CD4-positive, alpha-beta T cell treated with Interleukin-17A for 4 hours (primary cell): ENCODE data around the gene B9D1.

Experiments
- DNase-seq: peaks from one replicate; pipeline ENCODE4 v3.0.0-alpha.2; 2020; ENCODE audit warnings: mixed read lengths

B9D1 gene

GRCh38 chr17:19301274-19301951, 61.1 kb downstream of the B9D1 start:
- no peak for DNase-seq

- no peak for DNase-seq
Measured at GRCh38 chr17:19299866-19300265, 62.7 kb downstream of the B9D1 start.

GRCh38 chr17:19299214-19299747, 63.2 kb downstream of the B9D1 start:
- DNase-seq: no peak

- DNase-seq: no peak
Measured at GRCh38 chr17:19298569-19299213, 63.8 kb downstream of the B9D1 start.

- DNase-seq: no peak
Measured at GRCh38 chr17:19296786-19297778, 65.4 kb downstream of the B9D1 start.

- DNase-seq: no peak
Measured at GRCh38 chr17:19295473-19296135, 66.9 kb downstream of the B9D1 start.

- DNase-seq: no peak
Measured at GRCh38 chr17:19294443-19294842, 68.1 kb downstream of the B9D1 start.
